ENCODE measurements around the gene TRPM3.

The TRPM3 gene

GRCh38 chr9:71121275-71122021, at the start of gene TRPM3:
Gene TRPM3 (minus strand): TSS chr9:71121621. CDS start chr9:71121354, 267 bp downstream.
- DNase-seq = no peak

- no peak for DNase-seq
These were observed 47.0 kb upstream of the TRPM3 start for GRCh38 chr9:71168418-71168817.

- no peak for DNase-seq
These were observed 40.7 kb upstream of the TRPM3 start for GRCh38 chr9:71162126-71162525.

- peak in 1 of 2 experiments; percentile 4 for DNase-seq
These were observed 36.3 kb upstream of the TRPM3 start for GRCh38 chr9:71157731-71158130.

- DNase-seq = no peak
These were observed 25.9 kb upstream of the TRPM3 start for GRCh38 chr9:71147368-71147767.

- DNase-seq = no peak
These were observed 25.1 kb upstream of the TRPM3 start for GRCh38 chr9:71146511-71146910.

- no peak for DNase-seq
These were observed 23.8 kb upstream of the TRPM3 start for GRCh38 chr9:71145179-71145578.

- DNase-seq = no peak
These were observed 23.1 kb upstream of the TRPM3 start for GRCh38 chr9:71144495-71144894.

- no peak for DNase-seq
These were observed 15.3 kb upstream of the TRPM3 start for GRCh38 chr9:71136696-71137095.

- no peak for DNase-seq
These were observed 9.7 kb upstream of the TRPM3 start for GRCh38 chr9:71131145-71131544.

GRCh38 chr9:71130521-71130920, 9.1 kb upstream of the TRPM3 start:
- DNase-seq = no peak

- no peak for DNase-seq
These were observed 7.4 kb upstream of the TRPM3 start for GRCh38 chr9:71128796-71129195.

GRCh38 chr9:71127301-71127700, 5.9 kb upstream of the TRPM3 start:
- DNase-seq = no peak

GRCh38 chr9:71122421-71122820, 1.0 kb upstream of the TRPM3 start:
- DNase-seq = no peak

GRCh38 chr9:71122022-71122275, 528 bp upstream of the TRPM3 start:
- DNase-seq = no peak

GRCh38 chr9:71120501-71121247, 747 bp downstream of the TRPM3 start:
- no peak for DNase-seq

- DNase-seq = peak in 1 of 2 experiments; percentile 36
These were observed 1.7 kb downstream of the TRPM3 start for GRCh38 chr9:71119746-71120145.

- no peak for DNase-seq
These were observed 3.1 kb downstream of the TRPM3 start for GRCh38 chr9:71118324-71118723.

GRCh38 chr9:71115448-71115975, 5.9 kb downstream of the TRPM3 start:
- DNase-seq = no peak

GRCh38 chr9:71112866-71113265, 8.6 kb downstream of the TRPM3 start:
- DNase-seq = no peak

- DNase-seq = no peak
These were observed 12.5 kb downstream of the TRPM3 start for GRCh38 chr9:71108937-71109336.

GRCh38 chr9:71106992-71107391, 14.4 kb downstream of the TRPM3 start:
- no peak for DNase-seq

- no peak for DNase-seq
These were observed 16.2 kb downstream of the TRPM3 start for GRCh38 chr9:71105192-71105591.

GRCh38 chr9:71098801-71099200, 22.6 kb downstream of the TRPM3 start:
- DNase-seq = no peak
